ENCODE results near the gene UBE3D. TPM values are rescaled to one million over a fixed set of nuclear protein-coding genes. Genes with fewer than 3 reads are reported as not detected.

UBE3D gene
- total and polyA plus RNA-seq, 2 of the 8 experiments (the other 6 are each of a cell fraction or from before 2014, with no cell fraction given): 5.7 to 16.3 TPM

GRCh38 chr6:83067448-83068439 is 2.1 kb upstream of the UBE3D start, which contains the start of gene DOP1A (continued):
- TF ChIP-seq SIN3A (conservative IDR thresholded peaks at IDR 0.05 in 1 of 2, IDR thresholded peaks at IDR 0.05 in 1 of 2; ENCODE audit: low read depth in 1 of 2, low read length in 2 of 2): peak in 1 of 2 experiments; percentile 97; a peak in 2 of 4 replicates
- no peak for TF ChIP-seq SP2 (IDR thresholded peaks at IDR 0.05; ENCODE audit: low read length)
- TF ChIP-seq MAFK (IDR thresholded peaks at IDR 0.05; ENCODE audit: low read depth, low read length): 0 out of 2 replicates have a peak, but pooled peaks have one; percentile 1
- no peak for TF ChIP-seq CTBP2 (IDR thresholded peaks at IDR 0.05; ENCODE audit: borderline replicate concordance, insufficient read depth, insufficient read length, low read length)
- peak; percentile 87 to 94 (median 92) for TF ChIP-seq CTCF (IDR thresholded peaks at IDR 0.05; ENCODE audit: control extremely low read depth in 1 of 3, insufficient read depth in 1 of 3, low read depth in 1 of 3, low read length in 3 of 3)
- TF ChIP-seq POLR2AphosphoS5 (IDR thresholded peaks at IDR 0.05; ENCODE audit: low read depth, low read length): peak; percentile 91
- TF ChIP-seq SAP30 (IDR thresholded peaks at IDR 0.05; ENCODE audit: insufficient read depth, insufficient replicate concordance, low read length): no peak
- TF ChIP-seq CBX5 (IDR thresholded peaks at IDR 0.05; ENCODE audit: low read depth, low read length): no peak
- TF ChIP-seq JUN (IDR thresholded peaks at IDR 0.05; ENCODE audit: low read depth, low read length): no peak
- TF ChIP-seq FOSL1 (IDR thresholded peaks at IDR 0.05; ENCODE audit: insufficient read depth, low read depth, low read length): no peak
- no peak for TF ChIP-seq RXRA (IDR thresholded peaks at IDR 0.05; ENCODE audit: insufficient read depth, low read depth, low read length)
- TF ChIP-seq ASH2L (IDR thresholded peaks at IDR 0.05; ENCODE audit: low read length): peak; percentile 94
- peak; percentile 40 for TF ChIP-seq TAF7 (optimal IDR thresholded peaks at IDR 0.05; ENCODE audit: borderline replicate concordance, low read depth, low read length)
- TF ChIP-seq POLR2A (IDR thresholded peaks at IDR 0.05; ENCODE audit: control extremely low read depth in 1 of 2, low read depth in 2 of 2, low read length in 2 of 2): peak; percentile 67 to 72; a peak in 2 of 3 replicates
- no peak for TF ChIP-seq CHD1 (IDR thresholded peaks at IDR 0.05; ENCODE audit: low read depth, low read length)
- no peak for TF ChIP-seq GTF2F1 (IDR thresholded peaks at IDR 0.05; ENCODE audit: borderline replicate concordance, low read depth, low read length)
- TF ChIP-seq CHD2 (IDR thresholded peaks at IDR 0.05; ENCODE audit: low read length): no peak
- TF ChIP-seq SIRT6 (IDR thresholded peaks at IDR 0.05; ENCODE audit: low read length): no peak
- TF ChIP-seq BCL11A (IDR thresholded peaks at IDR 0.05; ENCODE audit: low read depth in 2 of 2, low read length in 2 of 2): no peak
- no peak for TF ChIP-seq GABPA (IDR thresholded peaks at IDR 0.05; ENCODE audit: borderline replicate concordance, insufficient read depth, low read length)
- no peak for TF ChIP-seq POU5F1 (IDR thresholded peaks at IDR 0.05; ENCODE audit: low read depth, low read length)

Measured in H1 (cell line).